Effector memory CD8-positive, alpha-beta T cell (primary cell): ENCODE measurements around the gene TINAGL1.
A peak's percentile ranks its signal among the peaks of the same experiment; 100 is the strongest.
"Not testable (repeated sequence)": the region's sequence is repeated elsewhere in the genome, so short reads cannot be mapped to it uniquely, and the experiment has no call there.

Experiments
- ATAC-seq: fragments of 150-1000 bp; cut with Tn5 transposase; replicated peaks from 2 replicates; pipeline ENCODE4 v1.10.0; 2021; ENCODE audit warnings: mild to moderate bottlenecking, moderate library complexity
- DNase-seq, 3 experiments: peaks; one replicate each; pipeline ENCODE4 v3.0.0; 2021
- H3K27ac Mint-ChIP-seq, 2 donors: one replicate each; pipeline ENCODE4 v1.8.0; 2022; ENCODE audit warnings: mild to moderate bottlenecking in 2 of 2, mixed read lengths in 2 of 2, moderate library complexity in 2 of 2
- H3K27me3 Mint-ChIP-seq, 2 donors: one replicate each; pipeline ENCODE4 v1.8.0; 2022; ENCODE audit warnings: mixed read lengths in 2 of 2
- H3K36me3 Mint-ChIP-seq: one replicate; pipeline ENCODE4 v1.8.0; 2022; ENCODE audit warnings: mild to moderate bottlenecking, moderate library complexity, mixed read lengths; ENCODE audit not compliant: insufficient read depth
- H3K4me1 Mint-ChIP-seq, 2 donors: one replicate each; pipeline ENCODE4 v1.8.0; 2022; ENCODE audit warnings: low read depth in 2 of 2, mixed read lengths in 2 of 2
- H3K4me3 Mint-ChIP-seq, 2 donors: one replicate each; pipeline ENCODE4 v1.8.0; 2022; ENCODE audit warnings: mild to moderate bottlenecking in 2 of 2, mixed read lengths in 2 of 2, moderate library complexity in 2 of 2
- H3K9me3 Mint-ChIP-seq, 2 donors: one replicate each; pipeline ENCODE4 v1.8.0; 2022; ENCODE audit warnings: mixed read lengths in 2 of 2

The TINAGL1 gene

GRCh38 chr1:31583995-31584868 is 7.9 kb downstream of the TINAGL1 start:
- Mint-ChIP-seq H3K36me3 (no peaks in the 10 kb centered on the region), H3K4me3 (no peak overlapping the region), H3K4me1 (peaks cover 1 to 3% of the 10 kb centered on the region in 2 donors), H3K9me3 (no peaks in the 10 kb centered on the region), H3K27me3 (peaks cover 19 to 32% of the 10 kb centered on the region in 2 donors), H3K27ac (no peak overlapping the region)
- no peak for DNase-seq
- ATAC-seq: no peak

GRCh38 chr1:31584869-31585735 is 8.8 kb downstream of the TINAGL1 start:
- Mint-ChIP-seq H3K4me1 (peaks cover 3 to 5% of the 10 kb centered on the region in 2 donors), H3K36me3 (no peaks in the 10 kb centered on the region), H3K27me3 (peaks cover 20 to 38% of the 10 kb centered on the region in 2 donors), H3K9me3 (no peaks in the 10 kb centered on the region), H3K27ac (no peak overlapping the region), H3K4me3 (no peak overlapping the region)
- no peak for ATAC-seq
- DNase-seq: no peak

DNA sequence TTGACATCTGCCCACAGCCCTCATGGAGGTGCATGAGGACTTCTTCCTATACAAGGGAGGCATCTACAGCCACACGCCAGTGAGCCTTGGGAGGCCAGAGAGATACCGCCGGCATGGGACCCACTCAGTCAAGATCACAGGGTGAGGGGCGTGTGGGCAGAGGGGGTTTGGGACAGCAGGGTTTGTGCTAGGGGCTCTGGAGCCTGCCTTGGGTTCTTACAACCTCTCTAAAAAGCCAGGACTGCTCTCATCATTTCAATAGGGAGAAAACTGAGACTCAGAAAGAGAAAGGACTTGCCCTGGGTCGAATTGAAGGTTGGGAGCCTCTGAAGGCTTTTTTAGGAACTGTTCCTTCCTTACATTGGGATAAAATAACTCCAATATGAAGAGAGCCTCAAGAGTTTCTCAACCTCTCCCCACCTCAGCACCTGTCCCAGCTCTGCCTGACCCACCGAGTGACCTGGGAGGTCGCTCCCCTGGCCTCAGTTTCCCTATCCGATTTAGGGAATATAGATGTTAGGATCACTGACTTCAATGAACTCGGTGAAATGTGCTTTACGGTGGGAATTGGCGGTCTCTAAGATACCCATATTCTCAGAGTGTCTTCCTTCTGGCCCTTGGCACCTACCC is 9.5 kb downstream of the TINAGL1 start:
- Mint-ChIP-seq H3K27ac (no peak overlapping the region), H3K36me3 (no peaks in the 10 kb centered on the region)

DNA sequence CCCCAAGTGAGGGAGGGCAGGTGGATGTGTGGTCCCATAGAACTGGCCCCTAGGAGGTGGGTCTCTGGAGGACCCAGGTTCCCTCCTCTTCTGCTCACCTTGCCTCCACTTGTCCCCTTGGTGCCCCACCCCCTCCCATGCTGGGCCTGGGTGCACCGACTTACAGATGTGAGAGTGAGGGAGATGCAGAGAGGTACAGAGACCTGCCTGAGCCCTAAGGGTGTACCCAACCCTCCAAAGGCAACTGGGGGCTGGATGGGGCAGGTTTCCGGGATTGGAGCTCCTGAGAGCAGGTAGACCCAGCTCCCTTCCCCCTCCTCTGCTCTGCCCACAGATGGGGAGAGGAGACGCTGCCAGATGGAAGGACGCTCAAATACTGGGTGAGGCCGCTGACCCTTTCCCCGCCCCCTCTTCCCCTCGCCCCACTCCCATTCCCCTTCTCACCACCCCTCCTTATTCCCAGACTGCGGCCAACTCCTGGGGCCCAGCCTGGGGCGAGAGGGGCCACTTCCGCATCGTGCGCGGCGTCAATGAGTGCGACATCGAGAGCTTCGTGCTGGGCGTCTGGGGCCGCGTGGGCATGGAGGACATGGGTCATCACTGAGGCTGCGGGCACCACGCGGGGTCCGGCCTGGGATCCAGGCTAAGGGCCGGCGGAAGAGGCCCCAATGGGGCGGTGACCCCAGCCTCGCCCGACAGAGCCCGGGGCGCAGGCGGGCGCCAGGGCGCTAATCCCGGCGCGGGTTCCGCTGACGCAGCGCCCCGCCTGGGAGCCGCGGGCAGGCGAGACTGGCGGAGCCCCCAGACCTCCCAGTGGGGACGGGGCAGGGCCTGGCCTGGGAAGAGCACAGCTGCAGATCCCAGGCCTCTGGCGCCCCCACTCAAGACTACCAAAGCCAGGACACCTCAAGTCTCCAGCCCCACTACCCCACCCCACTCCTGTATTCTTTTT is 10.3 kb downstream of the TINAGL1 start:
- Mint-ChIP-seq H3K27ac (no peak overlapping the region), H3K4me3 (no peak overlapping the region), H3K27me3 (peaks cover 20 to 43% of the 10 kb centered on the region in 2 donors), H3K4me1 (peaks cover 3 to 5% of the 10 kb centered on the region in 2 donors), H3K36me3 (no peaks in the 10 kb centered on the region), H3K9me3 (no peaks in the 10 kb centered on the region)
- DNase-seq: no peak
- ATAC-seq: no peak

More for the DNA sequence above, 9.5 kb downstream of the TINAGL1 start:
- ATAC-seq: no peak
- Mint-ChIP-seq H3K9me3 (no peaks in the 10 kb centered on the region), H3K4me3 (no peak overlapping the region), H3K27me3 (peaks cover 18 to 39% of the 10 kb centered on the region in 2 donors), H3K4me1 (peaks cover 3 to 5% of the 10 kb centered on the region in 2 donors)
- DNase-seq: no peak

- not testable (repeated sequence) for H3K4me1 Mint-ChIP-seq, H3K27ac Mint-ChIP-seq, H3K9me3 Mint-ChIP-seq, ATAC-seq, DNase-seq, H3K36me3 Mint-ChIP-seq, H3K4me3 Mint-ChIP-seq
- H3K27me3 Mint-ChIP-seq: peaks cover 27 to 50% of the 10 kb centered on the region in 2 donors
Measured at GRCh38 chr1:31587328-31587699, 11.0 kb downstream of the TINAGL1 start.

GRCh38 chr1:31587720-31588423 is 11.6 kb downstream of the TINAGL1 start:
- Mint-ChIP-seq H3K36me3 (no peaks in the 10 kb centered on the region), H3K27ac (no peak overlapping the region), H3K4me3 (no peak overlapping the region), H3K9me3 (no peaks in the 10 kb centered on the region), H3K4me1 (peaks cover 3 to 5% of the 10 kb centered on the region in 2 donors), H3K27me3 (peaks cover 28 to 56% of the 10 kb centered on the region in 2 donors)
- ATAC-seq (peak; percentile 44), DNase-seq (peak; percentile 15 to 24 (median 18))

DNA sequence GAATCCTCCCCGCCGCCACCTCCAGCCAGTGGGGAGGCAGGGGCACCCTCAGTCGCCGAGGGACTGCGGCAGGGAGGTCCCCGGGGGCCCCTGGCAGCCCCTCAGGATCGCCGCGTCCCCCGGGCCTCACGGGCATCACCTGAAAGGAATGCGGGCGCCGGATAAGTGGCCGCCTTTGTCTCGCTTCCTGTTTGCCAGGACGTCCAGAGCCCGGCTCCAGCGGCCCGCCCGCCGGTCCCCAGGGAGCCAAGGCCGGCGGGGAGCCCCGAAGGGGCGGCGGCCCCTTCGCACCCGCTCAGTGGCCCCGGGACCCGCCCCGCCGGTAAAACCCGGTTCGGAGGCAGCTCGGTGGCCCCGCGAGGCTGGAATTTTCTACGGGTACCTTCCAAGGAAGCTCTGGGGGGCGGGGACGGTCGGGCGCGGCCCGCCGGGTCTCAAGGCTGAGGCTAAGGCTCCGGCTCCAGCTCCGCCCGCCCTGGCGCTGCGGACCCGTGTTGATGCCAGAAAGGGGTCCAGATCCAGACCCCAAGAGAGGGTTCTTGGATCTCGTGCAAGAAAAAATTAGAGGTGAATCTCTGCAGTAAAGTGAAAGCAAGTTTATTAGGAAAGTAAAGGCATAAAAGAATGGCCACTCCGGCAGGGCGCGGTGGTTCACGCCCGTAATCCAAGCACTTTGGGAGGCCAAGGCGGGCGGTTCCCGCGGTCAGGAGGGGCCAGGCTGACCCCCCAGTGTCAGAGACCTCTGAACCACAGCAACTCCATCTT is 12.6 kb downstream of the TINAGL1 start:
- no peak overlapping the region for H3K27ac Mint-ChIP-seq
- ATAC-seq: no peak

DNA sequence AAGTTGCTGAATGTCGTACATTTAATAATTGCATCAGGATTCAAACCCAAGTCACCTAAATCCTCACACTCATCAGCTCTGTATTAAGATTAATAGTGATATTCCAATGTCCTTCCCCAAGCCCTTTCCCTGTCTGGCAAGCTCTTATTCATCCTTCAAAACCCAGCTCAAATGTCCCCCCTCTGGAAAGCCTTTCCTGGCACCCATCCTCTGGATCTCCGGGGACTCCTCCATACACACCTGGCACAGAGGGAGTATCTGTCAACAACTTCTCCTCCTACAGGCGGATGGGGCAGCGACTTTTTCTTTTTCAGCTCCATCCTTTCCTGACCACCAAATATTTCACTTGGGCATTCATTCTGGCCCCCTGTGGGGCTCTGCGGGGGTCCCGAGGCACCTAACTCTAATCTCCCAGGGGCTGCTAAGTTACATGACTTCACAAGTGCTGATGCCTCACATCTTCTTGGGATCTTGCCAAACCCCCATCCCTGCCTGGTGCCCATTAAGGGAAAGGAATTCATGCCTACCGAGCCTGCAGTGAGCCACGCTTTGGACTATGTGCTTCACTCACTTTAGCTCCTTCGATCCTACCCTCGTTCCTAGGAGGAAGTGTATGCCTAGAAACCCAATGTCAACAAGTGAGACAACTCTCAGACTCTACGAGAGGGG is 15.2 kb downstream of the TINAGL1 start:
- H3K4me1 Mint-ChIP-seq: peaks cover 5% of the 10 kb centered on the region in 2 donors
- H3K9me3 Mint-ChIP-seq: no peaks in the 10 kb centered on the region
- no peaks in the 10 kb centered on the region for H3K36me3 Mint-ChIP-seq
- H3K4me3 Mint-ChIP-seq: no peak overlapping the region
- DNase-seq (no peak), ATAC-seq (no peak)
- peaks cover 36 to 57% of the 10 kb centered on the region in 2 donors for H3K27me3 Mint-ChIP-seq
- no peak overlapping the region for H3K27ac Mint-ChIP-seq

More for the DNA sequence above, 12.6 kb downstream of the TINAGL1 start:
- Mint-ChIP-seq H3K36me3 (no peaks in the 10 kb centered on the region), H3K27me3 (peaks cover 28 to 56% of the 10 kb centered on the region in 2 donors), H3K9me3 (no peaks in the 10 kb centered on the region), H3K4me3 (no peak overlapping the region), H3K4me1 (peaks cover 5% of the 10 kb centered on the region in 2 donors)
- DNase-seq: no peak

DNA sequence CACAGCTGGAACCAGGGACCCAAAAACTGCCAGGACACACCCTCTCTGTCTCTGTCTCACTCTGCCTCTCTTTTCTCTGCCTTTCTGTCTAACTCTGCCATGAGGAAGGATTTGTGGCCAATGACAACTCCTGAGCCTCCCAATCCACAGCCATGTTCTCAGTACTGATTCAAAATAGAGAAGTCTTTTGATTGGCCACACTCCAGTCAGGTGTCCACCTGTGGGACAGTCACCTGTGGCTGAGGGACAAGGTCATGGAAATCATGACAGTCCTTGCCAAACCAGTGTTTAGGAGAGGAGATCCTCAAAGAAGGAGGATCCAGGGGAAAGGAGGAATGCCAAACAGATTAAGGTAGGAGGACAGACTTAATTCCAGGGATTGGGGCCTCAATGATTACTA is 15.8 kb downstream of the TINAGL1 start:
- no peak for DNase-seq
- Mint-ChIP-seq H3K4me1 (peaks cover 5% of the 10 kb centered on the region in 2 donors), H3K27me3 (peaks cover 36 to 58% of the 10 kb centered on the region in 2 donors), H3K36me3 (no peaks in the 10 kb centered on the region), H3K4me3 (no peak overlapping the region), H3K27ac (no peak overlapping the region), H3K9me3 (no peaks in the 10 kb centered on the region)
- no peak for ATAC-seq

- no peak for ATAC-seq
- no peaks in the 10 kb centered on the region for H3K36me3 Mint-ChIP-seq
- no peak overlapping the region for H3K4me3 Mint-ChIP-seq
- no peak for DNase-seq
- no peak overlapping the region for H3K27ac Mint-ChIP-seq
- no peaks in the 10 kb centered on the region for H3K9me3 Mint-ChIP-seq
- H3K4me1 Mint-ChIP-seq: peaks cover 3 to 5% of the 10 kb centered on the region in 2 donors
- peaks cover 30 to 51% of the 10 kb centered on the region in 2 donors for H3K27me3 Mint-ChIP-seq
Measured at GRCh38 chr1:31593136-31593665, 16.9 kb downstream of the TINAGL1 start.
